GM23248 (cell line): ENCODE measurements around the gene DNLZ. TPM values are rescaled to one million over a fixed set of nuclear protein-coding genes. Genes with fewer than 3 reads are reported as not detected.

ENCODE experiments used
- DNase-seq: peaks from one replicate; pipeline ENCODE4 v3.0.0-alpha.2; 2015
- H2AFZ ChIP-seq: fragments of 200-600 bp; sonication (generic); 2 replicates; pipeline ENCODE4 v1.6.1; 2016; ENCODE audit warnings: antibody characterized with exemption
- H3F3A ChIP-seq: fragments of 200-600 bp; sonication (generic); 2 replicates; pipeline ENCODE4 v1.6.1; 2016; ENCODE audit warnings: mild to moderate bottlenecking, antibody characterized with exemption, mixed run types; ENCODE audit not compliant: insufficient read depth
- H3K27ac ChIP-seq: fragments of 200-600 bp; sonication (generic); 2 replicates; pipeline ENCODE4 v1.5.1; 2016; ENCODE audit warnings: mild to moderate bottlenecking
- H3K27me3 ChIP-seq: fragments of 200-600 bp; sonication (generic); replicated peaks from 2 replicates; pipeline ENCODE4 v1.6.1; 2016; ENCODE audit warnings: mild to moderate bottlenecking; ENCODE audit not compliant: insufficient read depth
- H3K36me3 ChIP-seq: fragments of 200-600 bp; sonication (generic); 2 replicates; pipeline ENCODE4 v1.6.1; 2016; ENCODE audit warnings: low read depth, mild to moderate bottlenecking
- H3K4me1 ChIP-seq: fragments of 200-600 bp; sonication (generic); 2 replicates; pipeline ENCODE4 v1.6.1; 2016; ENCODE audit warnings: mild to moderate bottlenecking; ENCODE audit not compliant: insufficient read depth
- H3K4me2 ChIP-seq: fragments of 200-600 bp; sonication (generic); one replicate; pipeline ENCODE4 v1.6.1; 2016; ENCODE audit warnings: mild to moderate bottlenecking; ENCODE audit not compliant: unreplicated experiment
- H3K4me3 ChIP-seq: fragments of 200-600 bp; sonication (generic); 2 replicates; pipeline ENCODE4 v1.5.1; 2016; ENCODE audit warnings: mild to moderate bottlenecking
- H3K79me2 ChIP-seq: fragments of 200-600 bp; sonication (generic); 2 replicates; pipeline ENCODE4 v1.6.1; 2016; ENCODE audit warnings: mild to moderate bottlenecking; ENCODE audit not compliant: insufficient read depth
- H3K9ac ChIP-seq: fragments of 200-600 bp; sonication (generic); 2 replicates; pipeline ENCODE4 v1.6.1; 2016; ENCODE audit warnings: mild to moderate bottlenecking
- H3K9me2 ChIP-seq: fragments of 200-600 bp; sonication (generic); 2 replicates; pipeline ENCODE4 v1.6.1; 2016; ENCODE audit warnings: mixed run types, mild to moderate bottlenecking, moderate library complexity; ENCODE audit not compliant: insufficient read depth
- H3K9me3 ChIP-seq: fragments of 200-600 bp; sonication (generic); one replicate; pipeline ENCODE4 v1.6.1; 2017; ENCODE audit warnings: low read depth
- H4K20me1 ChIP-seq: fragments of 200-600 bp; sonication (generic); 2 replicates; pipeline ENCODE4 v1.6.0; 2016; ENCODE audit not compliant: insufficient read depth
- EZH2 ChIP-seq: fragments of 200-600 bp; sonication (generic); IDR thresholded peaks from 2 replicates; pipeline ENCODE4 v1.6.1; 2018; ENCODE audit warnings: antibody characterized with exemption, mild to moderate bottlenecking; ENCODE audit not compliant: insufficient read depth, poor library complexity, severe bottlenecking
- EZH2phosphoT487 ChIP-seq: fragments of 200-600 bp; sonication (generic); IDR thresholded peaks from 2 replicates; pipeline ENCODE4 v1.6.1; 2018; ENCODE audit warnings: antibody characterized with exemption, moderate library complexity, mild to moderate bottlenecking, low read depth; ENCODE audit not compliant: insufficient read depth
- WGBS, 2 experiments: methylation state at CpG; one replicate each; pipeline ENCODE4 v1.1.6; 2015 to 2017; ENCODE audit warnings: low lambda C conversion rate in 2 of 2, low coverage in 1 of 2; ENCODE audit errors: missing lambda C conversion rate in 2 of 2; 5-methylcytosine and 5-hydroxymethylcytosine counted together
- in situ Hi-C: fragments of 300-500 bp; cut with MboI; formaldehyde crosslinking; loops from 2 replicates; pipeline ENCODE4 v1.15.0; 2020
- polyA plus RNA-seq: library from polyadenylated mRNA; unstranded; fragments of >200 nt; fragmentation: Nextera tagmentation; extraction: Ambion mirVana; gene quantifications from 2 replicates; pipeline ENCODE4 v1.2.1, GENCODE V29; 2016
- total RNA-seq: library from RNA; depleted of rRNA; stranded (reverse); fragments of >200 nt; shearing (Covaris generic); gene quantifications from 2 replicates; pipeline ENCODE4 v1.2.3, GENCODE V29; 2014

DNLZ gene
- total and polyA plus RNA-seq, 2 experiments from 2014 or later = 27.1 to 49.8 TPM

DNA sequence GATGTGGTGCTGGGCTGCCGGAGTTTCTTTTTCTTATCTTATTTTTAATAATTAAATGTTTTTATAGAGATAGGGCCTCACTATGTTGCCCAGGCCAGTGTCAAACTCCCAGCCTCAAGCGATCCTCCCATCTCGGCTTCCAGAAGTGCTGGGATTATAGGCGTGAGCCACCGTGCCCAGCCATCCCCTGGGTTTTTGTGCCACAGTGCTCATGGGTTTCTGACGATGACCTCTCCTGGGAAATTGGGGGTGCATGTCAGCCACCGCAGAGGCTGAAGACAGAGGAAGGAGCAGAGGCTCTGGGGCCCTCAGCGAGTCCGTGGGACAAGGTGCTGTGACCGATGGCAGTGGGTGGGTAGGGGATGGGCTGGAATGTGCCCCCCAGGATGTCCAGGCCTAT, 21.8 kb downstream of the DNLZ start:
- in situ Hi-C loops = no loop called here
- H3K27me3 ChIP-seq = no peaks in the 10 kb centered on the region
- H2AFZ ChIP-seq = no peak overlapping the region
- no peaks in the 10 kb centered on the region for H4K20me1 ChIP-seq
- no peak for DNase-seq
- peaks cover 8% of the 10 kb centered on the region; the same call in 1 of the 2 replicates for H3F3A ChIP-seq
- no peaks in the 10 kb centered on the region for H3K79me2 ChIP-seq
- no peaks in the 10 kb centered on the region for H3K9me3 ChIP-seq
- H3K4me3 ChIP-seq = no peak overlapping the region
- H3K9ac ChIP-seq = no peak overlapping the region
- H3K4me1 ChIP-seq = peaks cover 19% of the 10 kb centered on the region
- WGBS, 2 experiments = 76% methylated on average over 8 to 10 of the region's 10 CpGs
- H3K4me2 ChIP-seq = no peak overlapping the region
- TF ChIP-seq EZH2phosphoT487 (no peak), EZH2 (no peak)
- no peaks in the 10 kb centered on the region for H3K9me2 ChIP-seq
- H3K36me3 ChIP-seq = no peaks in the 10 kb centered on the region; the same call in 1 of the 2 replicates
- H3K27ac ChIP-seq = no peak overlapping the region

DNA sequence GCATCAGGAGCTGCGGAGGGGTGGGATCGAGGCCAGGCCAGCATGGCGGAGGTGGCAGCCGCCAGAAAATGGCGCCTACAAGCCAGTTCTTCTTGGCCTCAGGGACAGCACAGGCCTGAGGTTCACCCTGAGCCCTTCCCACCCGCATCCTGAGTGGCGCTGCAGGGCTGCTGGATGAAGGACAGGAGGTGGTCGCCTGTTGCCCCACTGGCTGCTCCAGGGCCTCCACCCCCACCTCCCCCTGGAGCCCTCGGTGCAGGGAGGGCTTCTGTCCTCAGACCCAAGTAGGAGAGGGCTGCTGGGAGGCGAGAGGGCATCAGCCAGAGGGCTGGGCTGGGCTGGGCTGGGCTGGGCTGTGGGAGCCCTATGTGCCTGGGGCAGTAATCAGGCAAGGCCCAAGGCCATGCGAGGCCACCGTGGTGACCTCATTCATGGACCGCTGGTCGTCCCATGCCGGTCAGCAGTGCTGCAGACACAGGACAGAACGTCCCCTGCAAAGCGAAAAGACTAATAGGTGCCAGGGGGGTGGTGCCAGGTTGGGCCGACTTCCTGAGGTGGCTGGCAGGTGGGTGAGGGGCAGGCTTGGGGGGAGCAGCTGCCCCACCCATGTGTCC, 22.4 kb downstream of the DNLZ start:
- Histone ChIP-seq H3K9ac (no peak overlapping the region), H2AFZ (no peak overlapping the region), H3K27ac (no peak overlapping the region), H4K20me1 (no peaks in the 10 kb centered on the region), H3F3A (peaks cover 8% of the 10 kb centered on the region; the same call in 1 of the 2 replicates), H3K9me2 (no peaks in the 10 kb centered on the region), H3K4me3 (no peak overlapping the region), H3K4me2 (no peak overlapping the region), H3K4me1 (peaks cover 14% of the 10 kb centered on the region), H3K79me2 (no peaks in the 10 kb centered on the region), H3K27me3 (no peaks in the 10 kb centered on the region), H3K9me3 (no peaks in the 10 kb centered on the region), H3K36me3 (no peaks in the 10 kb centered on the region; the same call in 1 of the 2 replicates)
- TF ChIP-seq EZH2 = no peak
- no peak for TF ChIP-seq EZH2phosphoT487
- DNase-seq = no peak
- in situ Hi-C loops = no loop called here
- WGBS, 2 experiments = 82 to 84% methylated on average over 17 of the region's 18 CpGs

DNA sequence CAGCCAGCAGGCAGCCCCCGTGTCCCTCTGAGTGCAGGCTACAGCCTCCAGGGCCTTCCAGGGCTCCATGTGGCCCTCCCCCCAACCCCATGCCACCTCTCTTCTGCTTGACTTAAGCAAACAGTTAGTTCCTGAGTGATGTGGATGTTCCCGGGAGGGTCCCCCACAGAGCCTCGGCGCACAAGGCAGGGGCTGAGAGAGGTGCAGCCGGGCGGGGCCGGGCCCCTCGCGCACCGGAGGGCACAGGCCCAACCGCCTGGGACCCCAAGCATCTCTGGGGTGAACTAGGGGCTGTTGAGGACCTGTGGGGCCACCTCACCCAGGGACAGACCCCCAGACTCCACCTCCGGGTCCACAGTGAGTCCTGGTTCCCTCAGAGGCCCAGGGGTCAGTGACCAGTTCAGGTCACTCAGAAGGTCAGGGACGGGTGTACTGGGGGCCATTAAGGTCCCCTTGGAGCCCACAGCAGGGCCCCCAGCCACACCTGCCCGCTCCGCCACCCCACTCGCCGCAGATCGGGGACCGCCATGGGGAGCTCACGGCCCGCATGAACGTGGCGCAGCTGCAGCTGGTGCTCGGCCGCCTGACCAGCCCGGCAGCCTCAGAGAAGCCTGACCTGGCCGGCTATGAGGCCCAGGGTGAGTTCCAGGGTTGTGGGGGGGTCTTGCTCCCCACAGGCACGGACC, 23.0 kb downstream of the DNLZ start:
- DNase-seq = no peak
- no peak overlapping the region for H3K9ac ChIP-seq
- no peak for TF ChIP-seq EZH2
- no peak for TF ChIP-seq EZH2phosphoT487
- no peaks in the 10 kb centered on the region for H3K9me3 ChIP-seq
- H3K27ac ChIP-seq = no peak overlapping the region
- no peak overlapping the region for H3K4me2 ChIP-seq
- H3F3A ChIP-seq = peaks cover 8% of the 10 kb centered on the region; the same call in 1 of the 2 replicates
- H3K79me2 ChIP-seq = no peaks in the 10 kb centered on the region
- peaks cover 9% of the 10 kb centered on the region; the same call in 1 of the 2 replicates for H3K4me1 ChIP-seq
- no peaks in the 10 kb centered on the region for H3K9me2 ChIP-seq
- H3K36me3 ChIP-seq = no peaks in the 10 kb centered on the region; the same call in 1 of the 2 replicates
- H3K27me3 ChIP-seq = no peaks in the 10 kb centered on the region
- no peak overlapping the region for H2AFZ ChIP-seq
- no peaks in the 10 kb centered on the region for H4K20me1 ChIP-seq
- 91 to 93% methylated on average over 26 to 28 of the region's 28 CpGs for WGBS, 2 experiments
- H3K4me3 ChIP-seq = no peak overlapping the region
- in situ Hi-C loops = no loop called here

DNA sequence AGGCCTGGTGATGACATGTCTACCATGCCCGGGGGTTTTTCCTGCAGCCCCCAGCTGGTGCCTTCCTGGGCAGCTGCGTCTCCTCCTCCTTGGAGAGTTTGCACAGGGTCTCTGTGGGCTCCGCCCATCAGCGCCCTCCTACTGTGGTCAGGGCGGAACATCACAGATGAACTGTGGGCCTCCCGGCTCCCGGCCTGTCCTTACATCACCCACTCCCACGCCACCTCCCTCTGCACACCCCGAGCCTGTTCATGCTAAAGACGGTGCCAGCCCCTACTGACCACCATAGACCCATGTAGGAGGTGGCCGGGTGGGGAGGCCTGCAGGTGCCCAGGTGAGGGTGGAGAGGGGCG, 23.6 kb downstream of the DNLZ start:
- no peaks in the 10 kb centered on the region; the same call in 1 of the 2 replicates for H3K36me3 ChIP-seq
- H3K4me1 ChIP-seq = peaks cover 3% of the 10 kb centered on the region; the same call in 1 of the 2 replicates
- H3K9me3 ChIP-seq = no peaks in the 10 kb centered on the region
- no peak overlapping the region for H3K9ac ChIP-seq
- peaks cover 7% of the 10 kb centered on the region; the same call in 1 of the 2 replicates for H3F3A ChIP-seq
- no peak for TF ChIP-seq EZH2phosphoT487
- TF ChIP-seq EZH2 = no peak
- no peak for DNase-seq
- no peaks in the 10 kb centered on the region for H4K20me1 ChIP-seq
- no peak overlapping the region for H2AFZ ChIP-seq
- H3K4me2 ChIP-seq = no peak overlapping the region
- in situ Hi-C loops = no loop called here
- no peak overlapping the region for H3K27ac ChIP-seq
- no peaks in the 10 kb centered on the region for H3K9me2 ChIP-seq
- no peak overlapping the region for H3K4me3 ChIP-seq
- WGBS, 2 experiments = 90 to 95% methylated on average over 12 of the region's 12 CpGs
- no peaks in the 10 kb centered on the region for H3K79me2 ChIP-seq
- H3K27me3 ChIP-seq = no peaks in the 10 kb centered on the region
